CD4-positive, alpha-beta T cell treated with Interleukin-4 for 1 hour (primary cell): ENCODE data around the gene DNM2.
A peak's percentile ranks its signal among the peaks of the same experiment; 100 is the strongest.
"Not testable (repeated sequence)": the region's sequence is repeated elsewhere in the genome, so short reads cannot be mapped to it uniquely, and the experiment has no call there.

Experiments used
- DNase-seq, 2 donors: peaks; one replicate each; pipeline ENCODE4 v3.0.0-alpha.2; 2020 to 2022

DNM2 gene

GRCh38 chr19:10839114-10840050 lies 121.5 kb downstream of the DNM2 start:
- DNase-seq, result no peak

GRCh38 chr19:10842788-10843187 lies 124.9 kb downstream of the DNM2 start:
- DNase-seq, result no peak

- no peak for DNase-seq
Measured at GRCh38 chr19:10846500-10847202, 128.8 kb downstream of the DNM2 start.

- DNase-seq, result peak in 1 of 2 donors; percentile 49
Measured at GRCh38 chr19:10848230-10848856, 130.5 kb downstream of the DNM2 start, which contains the start of gene C19orf38. Gene C19orf38 (plus strand): TSS chr19:10848415. CDS start chr19:10848509, 94 bp downstream.

- no peak for DNase-seq
Measured at GRCh38 chr19:10850631-10851030, 132.8 kb downstream of the DNM2 start.

- DNase-seq, result no peak
Measured at GRCh38 chr19:10852098-10852800, 134.4 kb downstream of the DNM2 start.

GRCh38 chr19:10852941-10853340 lies 135.1 kb downstream of the DNM2 start:
- DNase-seq, result no peak

- no peak for DNase-seq
Measured at GRCh38 chr19:10854350-10855089, 136.6 kb downstream of the DNM2 start.

GRCh38 chr19:10855879-10856522 lies 138.1 kb downstream of the DNM2 start:
- DNase-seq, result peak; percentile 28 to 38

GRCh38 chr19:10856899-10857298 lies 139.0 kb downstream of the DNM2 start:
- DNase-seq, result not testable (repeated sequence)

- peak in 1 of 2 donors; percentile 33 for DNase-seq
Measured at GRCh38 chr19:10858204-10858828, 140.4 kb downstream of the DNM2 start.

GRCh38 chr19:10861103-10861651 lies 143.3 kb downstream of the DNM2 start:
- peak; percentile 41 to 51 for DNase-seq

GRCh38 chr19:10862561-10863106 lies 144.8 kb downstream of the DNM2 start:
- DNase-seq, result no peak

- no peak for DNase-seq
Measured at GRCh38 chr19:10863107-10863717, 145.3 kb downstream of the DNM2 start.

- DNase-seq, result peak; percentile 80 to 81
Measured at GRCh38 chr19:10864538-10864899, 146.6 kb downstream of the DNM2 start.

- DNase-seq, result no peak
Measured at GRCh38 chr19:10866495-10866894, 148.6 kb downstream of the DNM2 start.

GRCh38 chr19:10868872-10869547 lies 151.1 kb downstream of the DNM2 start:
- DNase-seq, result no peak

- DNase-seq, result not testable (repeated sequence)
Measured at GRCh38 chr19:10869872-10870311, 152.0 kb downstream of the DNM2 start.

- DNase-seq, result no peak
Measured at GRCh38 chr19:10870501-10870954, 152.6 kb downstream of the DNM2 start.
